ENCODE measurements around the gene RBM38. TPM values are rescaled to one million over a fixed set of nuclear protein-coding genes. Genes with fewer than 3 reads are reported as not detected.

The RBM38 gene
- total and polyA plus RNA-seq, 2 of the 13 experiments (the other 11 are each of a cell fraction or from before 2014, with no cell fraction given): 24.2 to 34.2 TPM

DNA sequence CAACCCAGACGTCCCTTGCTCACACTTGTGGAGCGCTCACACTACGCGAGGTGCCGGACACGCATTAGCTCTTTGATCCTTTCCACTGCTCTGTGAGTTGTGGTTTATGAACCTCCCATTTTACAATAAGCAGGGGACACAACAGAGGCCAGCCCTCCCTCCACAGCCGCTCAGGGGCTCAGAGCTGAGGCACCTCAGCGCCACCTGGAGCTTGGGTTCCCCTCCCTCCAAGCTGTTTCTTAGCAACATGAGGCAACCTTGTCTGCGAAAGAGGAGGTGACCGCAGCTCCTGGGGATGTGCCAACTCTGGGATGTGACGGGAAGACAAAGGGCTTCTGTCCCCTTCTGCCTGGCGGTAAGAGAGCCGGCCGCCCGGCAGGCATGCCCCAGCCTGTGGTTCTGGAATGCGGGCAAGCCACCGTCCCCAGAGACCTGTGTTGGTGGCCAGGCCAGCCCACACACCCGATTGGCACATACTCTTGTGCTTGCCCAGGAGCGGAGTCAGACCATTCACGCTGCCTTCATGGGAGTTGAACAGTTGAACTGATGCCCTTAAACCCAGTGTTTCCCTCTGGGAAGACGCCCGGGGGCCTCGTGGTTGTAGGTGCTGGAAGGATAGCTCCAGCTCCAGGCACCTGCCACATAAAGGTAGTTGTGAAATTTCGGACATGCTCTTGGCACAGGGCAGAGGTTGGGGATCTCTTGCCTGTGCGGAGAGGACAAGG lies 44.5 kb downstream of the RBM38 start (continued):
- TF ChIP-seq, protein P1, sequence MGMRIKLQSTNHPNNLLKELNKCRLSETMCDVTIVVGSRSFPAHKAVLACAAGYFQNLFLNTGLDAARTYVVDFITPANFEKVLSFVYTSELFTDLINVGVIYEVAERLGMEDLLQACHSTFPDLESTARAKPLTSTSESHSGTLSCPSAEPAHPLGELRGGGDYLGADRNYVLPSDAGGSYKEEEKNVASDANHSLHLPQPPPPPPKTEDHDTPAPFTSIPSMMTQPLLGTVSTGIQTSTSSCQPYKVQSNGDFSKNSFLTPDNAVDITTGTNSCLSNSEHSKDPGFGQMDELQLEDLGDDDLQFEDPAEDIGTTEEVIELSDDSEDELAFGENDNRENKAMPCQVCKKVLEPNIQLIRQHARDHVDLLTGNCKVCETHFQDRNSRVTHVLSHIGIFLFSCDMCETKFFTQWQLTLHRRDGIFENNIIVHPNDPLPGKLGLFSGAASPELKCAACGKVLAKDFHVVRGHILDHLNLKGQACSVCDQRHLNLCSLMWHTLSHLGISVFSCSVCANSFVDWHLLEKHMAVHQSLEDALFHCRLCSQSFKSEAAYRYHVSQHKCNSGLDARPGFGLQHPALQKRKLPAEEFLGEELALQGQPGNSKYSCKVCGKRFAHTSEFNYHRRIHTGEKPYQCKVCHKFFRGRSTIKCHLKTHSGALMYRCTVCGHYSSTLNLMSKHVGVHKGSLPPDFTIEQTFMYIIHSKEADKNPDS (CRISPR knock-in tag; IDR thresholded peaks at IDR 0.05): no peak
- TF ChIP-seq ZNF224 (CRISPR knock-in tag; IDR thresholded peaks at IDR 0.05) (no peak), FLYWCH1 (CRISPR knock-in tag; IDR thresholded peaks at IDR 0.05) (no peak), ZNF484 (CRISPR knock-in tag; IDR thresholded peaks at IDR 0.05; ENCODE audit: borderline replicate concordance, low read depth) (no peak), BRCA1 (CRISPR knock-in tag; IDR thresholded peaks at IDR 0.05) (no peak), SMAD3 (CRISPR knock-in tag; IDR thresholded peaks at IDR 0.05) (no peak), GZF1 (CRISPR knock-in tag; IDR thresholded peaks at IDR 0.05) (0 out of 2 replicates have a peak, but pooled peaks have one; percentile 1), NR2F2 (IDR thresholded peaks at IDR 0.05; ENCODE audit: borderline replicate concordance, low read depth) (no peak), ZNF292 (CRISPR knock-in tag; IDR thresholded peaks at IDR 0.05; ENCODE audit: borderline replicate concordance, low read depth) (peak; percentile 79; the same call in 1 of the 2 replicates), ZSCAN21 (CRISPR knock-in tag; IDR thresholded peaks at IDR 0.05; ENCODE audit: borderline replicate concordance) (no peak), TGIF2 (CRISPR knock-in tag; IDR thresholded peaks at IDR 0.05) (no peak; the same call in 1 of the 2 replicates), JARID2 (CRISPR knock-in tag; IDR thresholded peaks at IDR 0.05; ENCODE audit: insufficient replicate concordance) (no peak), ZNF331 (CRISPR knock-in tag; IDR thresholded peaks at IDR 0.05) (peak; percentile 83; the same call in 1 of the 2 replicates), ZNF607 (CRISPR knock-in tag; IDR thresholded peaks at IDR 0.05; ENCODE audit: borderline replicate concordance) (no peak), AGO2 (optimal IDR thresholded peaks at IDR 0.05; ENCODE audit: low read depth, low read length) (no peak), MTA3 (CRISPR knock-in tag; IDR thresholded peaks at IDR 0.05) (no peak), BHLHE40 (IDR thresholded peaks at IDR 0.05; ENCODE audit: low read length) (peak; percentile 32), IKZF1 (IDR thresholded peaks at IDR 0.05) (no peak), HOXA9 (CRISPR knock-in tag; IDR thresholded peaks at IDR 0.05; ENCODE audit: borderline replicate concordance) (no peak), SYNCRIP (IDR thresholded peaks at IDR 0.05; ENCODE audit: insufficient read depth, low read depth, low read length) (no peak), PRMT3 (CRISPR knock-in tag; IDR thresholded peaks at IDR 0.05; ENCODE audit: borderline replicate concordance, low read depth) (no peak; the same call in 1 of the 2 replicates)
- TF ChIP-seq, protein P2, sequence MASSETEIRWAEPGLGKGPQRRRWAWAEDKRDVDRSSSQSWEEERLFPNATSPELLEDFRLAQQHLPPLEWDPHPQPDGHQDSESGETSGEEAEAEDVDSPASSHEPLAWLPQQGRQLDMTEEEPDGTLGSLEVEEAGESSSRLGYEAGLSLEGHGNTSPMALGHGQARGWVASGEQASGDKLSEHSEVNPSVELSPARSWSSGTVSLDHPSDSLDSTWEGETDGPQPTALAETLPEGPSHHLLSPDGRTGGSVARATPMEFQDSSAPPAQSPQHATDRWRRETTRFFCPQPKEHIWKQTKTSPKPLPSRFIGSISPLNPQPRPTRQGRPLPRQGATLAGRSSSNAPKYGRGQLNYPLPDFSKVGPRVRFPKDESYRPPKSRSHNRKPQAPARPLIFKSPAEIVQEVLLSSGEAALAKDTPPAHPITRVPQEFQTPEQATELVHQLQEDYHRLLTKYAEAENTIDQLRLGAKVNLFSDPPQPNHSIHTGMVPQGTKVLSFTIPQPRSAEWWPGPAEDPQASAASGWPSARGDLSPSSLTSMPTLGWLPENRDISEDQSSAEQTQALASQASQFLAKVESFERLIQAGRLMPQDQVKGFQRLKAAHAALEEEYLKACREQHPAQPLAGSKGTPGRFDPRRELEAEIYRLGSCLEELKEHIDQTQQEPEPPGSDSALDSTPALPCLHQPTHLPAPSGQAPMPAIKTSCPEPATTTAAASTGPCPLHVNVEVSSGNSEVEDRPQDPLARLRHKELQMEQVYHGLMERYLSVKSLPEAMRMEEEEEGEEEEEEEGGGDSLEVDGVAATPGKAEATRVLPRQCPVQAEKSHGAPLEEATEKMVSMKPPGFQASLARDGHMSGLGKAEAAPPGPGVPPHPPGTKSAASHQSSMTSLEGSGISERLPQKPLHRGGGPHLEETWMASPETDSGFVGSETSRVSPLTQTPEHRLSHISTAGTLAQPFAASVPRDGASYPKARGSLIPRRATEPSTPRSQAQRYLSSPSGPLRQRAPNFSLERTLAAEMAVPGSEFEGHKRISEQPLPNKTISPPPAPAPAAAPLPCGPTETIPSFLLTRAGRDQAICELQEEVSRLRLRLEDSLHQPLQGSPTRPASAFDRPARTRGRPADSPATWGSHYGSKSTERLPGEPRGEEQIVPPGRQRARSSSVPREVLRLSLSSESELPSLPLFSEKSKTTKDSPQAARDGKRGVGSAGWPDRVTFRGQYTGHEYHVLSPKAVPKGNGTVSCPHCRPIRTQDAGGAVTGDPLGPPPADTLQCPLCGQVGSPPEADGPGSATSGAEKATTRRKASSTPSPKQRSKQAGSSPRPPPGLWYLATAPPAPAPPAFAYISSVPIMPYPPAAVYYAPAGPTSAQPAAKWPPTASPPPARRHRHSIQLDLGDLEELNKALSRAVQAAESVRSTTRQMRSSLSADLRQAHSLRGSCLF (CRISPR knock-in tag; IDR thresholded peaks at IDR 0.05; ENCODE audit: borderline replicate concordance): no peak
- TF ChIP-seq, protein P3, sequence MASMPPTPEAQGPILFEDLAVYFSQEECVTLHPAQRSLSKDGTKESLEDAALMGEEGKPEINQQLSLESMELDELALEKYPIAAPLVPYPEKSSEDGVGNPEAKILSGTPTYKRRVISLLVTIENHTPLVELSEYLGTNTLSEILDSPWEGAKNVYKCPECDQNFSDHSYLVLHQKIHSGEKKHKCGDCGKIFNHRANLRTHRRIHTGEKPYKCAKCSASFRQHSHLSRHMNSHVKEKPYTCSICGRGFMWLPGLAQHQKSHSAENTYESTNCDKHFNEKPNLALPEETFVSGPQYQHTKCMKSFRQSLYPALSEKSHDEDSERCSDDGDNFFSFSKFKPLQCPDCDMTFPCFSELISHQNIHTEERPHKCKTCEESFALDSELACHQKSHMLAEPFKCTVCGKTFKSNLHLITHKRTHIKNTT (CRISPR knock-in tag; IDR thresholded peaks at IDR 0.05): no peak
